Measurements from ENCODE around the gene LUZP2. TPM values are rescaled to one million over a fixed set of nuclear protein-coding genes. Genes with fewer than 3 reads are reported as not detected.

Gene LUZP2
- total RNA-seq, 8 experiments from 2014 or later = 0.46 to 48.5 (median 9.8) TPM

DNA sequence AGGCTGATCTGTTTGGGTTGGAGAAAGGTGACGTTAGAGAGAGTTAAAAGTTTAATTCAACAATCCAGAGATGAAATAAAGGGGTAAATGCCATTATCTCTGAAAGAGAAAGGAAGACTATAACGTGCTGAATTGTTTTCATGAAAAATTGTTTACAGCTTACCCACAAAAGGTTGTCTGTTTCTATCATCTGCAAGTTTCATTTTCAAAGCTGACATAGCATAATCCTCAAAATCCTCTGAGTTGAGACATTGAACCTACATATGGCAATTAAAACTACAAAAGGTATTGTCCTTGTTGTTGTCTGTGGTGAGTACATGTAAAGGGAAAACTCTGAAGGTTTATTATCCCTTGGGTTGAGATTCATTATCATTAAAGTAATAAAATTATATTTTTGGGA, 569.9 kb downstream of the LUZP2 start:
- H3K4me3 ChIP-seq = no peak overlapping the region
- ATAC-seq (replicated peaks in 6 of 8) = no peak
- H3K4me1 ChIP-seq (replicated peaks in 1 of 2) = no peaks in the 10 kb centered on the region
- 0 to 94% (median 58%) methylated on average over 2 of the region's 2 CpGs for WGBS, 10 experiments
- in situ Hi-C loops (cut with MboI; ENCODE audit: low pct_unique_long_range_greater_than_20kb in 2 of 9, low sequenced_read_pairs in 9 of 9, unreplicated experiment in 9 of 9) = no loop called here
- no peak overlapping the region for H3K27ac ChIP-seq

DNA sequence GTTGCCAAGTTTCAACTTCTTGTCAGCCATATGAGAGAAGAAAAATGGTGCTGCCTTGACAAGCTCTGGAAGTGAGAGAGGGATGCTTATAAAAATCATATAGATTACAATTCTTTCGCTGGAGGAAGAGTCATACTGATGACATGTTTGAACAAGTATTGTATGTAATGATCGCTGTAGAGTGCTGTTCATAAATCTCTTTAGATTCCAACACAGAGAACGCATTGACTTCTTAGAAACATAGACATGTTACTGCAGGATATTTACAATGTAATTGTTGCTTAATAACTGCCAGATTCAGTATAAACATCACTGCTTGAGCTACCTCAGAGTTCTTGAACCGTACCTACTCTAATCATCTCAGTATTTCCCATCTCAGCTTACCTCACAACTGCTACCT, 571.6 kb downstream of the LUZP2 start:
- Histone ChIP-seq H3K4me1 (replicated peaks in 1 of 2) (no peaks in the 10 kb centered on the region), H3K27ac (no peak overlapping the region), H3K4me3 (no peak overlapping the region)
- no peak for ATAC-seq (replicated peaks in 6 of 8)
- WGBS, 10 experiments = 11 to 93% (median 78%) methylated on average over 1 to 4 of the region's 4 CpGs
- in situ Hi-C loops (cut with MboI; ENCODE audit: low pct_unique_long_range_greater_than_20kb in 2 of 9, low sequenced_read_pairs in 9 of 9, unreplicated experiment in 9 of 9) = no loop called here

DNA sequence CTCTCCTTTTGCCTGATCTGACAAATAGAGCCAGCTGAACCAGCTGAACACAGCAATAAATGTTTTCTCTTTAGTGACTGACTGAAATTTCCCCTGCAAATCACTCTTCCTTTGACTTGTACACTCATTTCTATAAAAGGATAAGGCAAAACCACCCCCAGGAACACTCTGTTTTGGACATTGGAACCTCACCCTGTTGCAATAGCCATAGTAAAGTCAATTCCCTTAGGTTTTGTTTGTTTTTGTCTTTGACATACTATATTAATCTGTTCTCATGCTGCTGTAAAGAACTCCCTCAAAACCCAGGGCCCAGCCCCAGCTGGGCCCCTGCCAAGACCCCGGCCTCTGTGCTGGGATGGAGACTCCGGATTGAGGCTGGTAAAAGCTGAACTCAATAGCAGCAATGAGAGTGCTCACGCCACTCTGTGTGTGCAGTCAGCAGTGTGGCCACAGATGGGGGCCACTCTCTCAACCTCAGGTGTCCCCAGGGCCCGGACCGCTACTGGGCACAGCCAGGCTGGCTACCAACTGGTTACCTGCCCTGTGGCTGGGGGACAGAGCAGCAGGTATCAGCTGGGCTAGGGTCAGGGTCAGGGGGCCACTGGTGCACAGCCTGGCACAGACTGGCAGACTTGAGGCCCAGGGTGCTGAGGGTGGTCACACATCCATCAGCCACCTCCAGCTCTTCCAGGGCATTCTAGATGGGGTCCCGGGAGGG, 597.4 kb downstream of the LUZP2 start:
- WGBS, 10 experiments = 0 to 94% (median 45%) methylated on average over 1 to 3 of the region's 6 CpGs; no CpG with 5 or more reads in 5 of the 10 experiments
- H3K4me3 ChIP-seq = no peak overlapping the region
- ATAC-seq (replicated peaks in 6 of 8) = no peak
- no peaks in the 10 kb centered on the region for H3K4me1 ChIP-seq (replicated peaks in 1 of 2)
- H3K27ac ChIP-seq = no peak overlapping the region
- in situ Hi-C loops (cut with MboI; ENCODE audit: low pct_unique_long_range_greater_than_20kb in 2 of 9, low sequenced_read_pairs in 9 of 9, unreplicated experiment in 9 of 9) = no loop called here

DNA sequence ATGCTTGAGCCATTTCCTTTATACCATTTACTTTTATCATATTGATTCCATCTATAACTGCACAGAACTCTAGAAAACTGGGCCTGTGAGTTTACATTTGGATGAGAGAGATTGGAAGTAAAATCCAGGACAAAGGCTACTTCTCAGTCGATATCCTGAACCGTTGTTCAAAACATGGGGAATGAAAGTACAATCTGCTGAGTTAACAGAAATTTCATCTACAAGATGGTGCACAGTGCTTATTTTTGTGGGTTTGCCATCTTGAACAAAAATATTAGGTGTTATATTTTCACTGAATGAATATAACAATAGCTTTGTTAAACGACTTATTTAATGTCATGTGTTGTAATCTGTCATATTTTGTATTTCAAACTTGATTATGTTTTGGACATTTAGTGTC, 622.6 kb downstream of the LUZP2 start:
- no peak for ATAC-seq (replicated peaks in 6 of 8)
- in situ Hi-C loops (cut with MboI; ENCODE audit: low pct_unique_long_range_greater_than_20kb in 2 of 9, low sequenced_read_pairs in 9 of 9, unreplicated experiment in 9 of 9) = no loop called here
- WGBS, 10 experiments = 4 to 100% (median 59%) methylated on average over 1 to 3 of the region's 3 CpGs; no CpG with 5 or more reads in 2 of the 10 experiments
- H3K4me1 ChIP-seq (replicated peaks in 1 of 2) = no peaks in the 10 kb centered on the region
- no peak overlapping the region for H3K27ac ChIP-seq
- no peak overlapping the region for H3K4me3 ChIP-seq

Data from motor neuron (in vitro differentiated cells).